Hepatic stellate cell (primary cell): ENCODE measurements around the gene PTPRN2.
"Not testable (repeated sequence)": the region's sequence is repeated elsewhere in the genome, so short reads cannot be mapped to it uniquely, and the experiment has no call there.

ENCODE experiments used
- DNase-seq: peaks from one replicate; pipeline ENCODE4 v3.0.0; 2011; ENCODE audit warnings: low spot score

Gene PTPRN2

GRCh38 chr7:157665634-157665988, 922.0 kb downstream of the PTPRN2 start:
- not testable (repeated sequence) for DNase-seq

- no peak for DNase-seq
Observed at GRCh38 chr7:157664871-157665633, 922.6 kb downstream of the PTPRN2 start.

- DNase-seq, result no peak
Observed at GRCh38 chr7:157664034-157664433, 923.6 kb downstream of the PTPRN2 start.

GRCh38 chr7:157662981-157663716, 924.5 kb downstream of the PTPRN2 start:
- no peak for DNase-seq

GRCh38 chr7:157662110-157662791, 925.4 kb downstream of the PTPRN2 start:
- no peak for DNase-seq

GRCh38 chr7:157661611-157661975, 926.0 kb downstream of the PTPRN2 start:
- DNase-seq, result no peak

- DNase-seq, result no peak
Observed at GRCh38 chr7:157660971-157661610, 926.5 kb downstream of the PTPRN2 start.

GRCh38 chr7:157658851-157659412, 928.7 kb downstream of the PTPRN2 start:
- DNase-seq, result no peak

GRCh38 chr7:157657741-157658740, 929.6 kb downstream of the PTPRN2 start:
- no peak for DNase-seq

GRCh38 chr7:157656195-157656769, 931.3 kb downstream of the PTPRN2 start:
- no peak for DNase-seq

- DNase-seq, result no peak
Observed at GRCh38 chr7:157654350-157654749, 933.3 kb downstream of the PTPRN2 start.

GRCh38 chr7:157653827-157654207, 933.8 kb downstream of the PTPRN2 start:
- no peak for DNase-seq

GRCh38 chr7:157652954-157653826, 934.4 kb downstream of the PTPRN2 start:
- no peak for DNase-seq

- no peak for DNase-seq
Observed at GRCh38 chr7:157652161-157652953, 935.3 kb downstream of the PTPRN2 start.

- DNase-seq, result no peak
Observed at GRCh38 chr7:157651366-157652160, 936.1 kb downstream of the PTPRN2 start.

- DNase-seq, result no peak
Observed at GRCh38 chr7:157650801-157651200, 936.8 kb downstream of the PTPRN2 start.

GRCh38 chr7:157650131-157650631, 937.4 kb downstream of the PTPRN2 start:
- DNase-seq, result no peak

GRCh38 chr7:157646551-157646950, 941.1 kb downstream of the PTPRN2 start:
- no peak for DNase-seq
